SH-SY5Y (cell line): ENCODE results near the gene TLL1.

Experiments
- GATA2 ChIP-seq: IDR thresholded peaks from 2 replicates; pipeline ENCODE4 v1.6.1; 2011; ENCODE audit warnings: mild to moderate bottlenecking, low read depth, low read length
- GATA3 ChIP-seq: IDR thresholded peaks from 2 replicates; pipeline ENCODE4 v1.6.1; 2011; ENCODE audit warnings: low read depth, mild to moderate bottlenecking, low read length, moderate library complexity

The TLL1 gene

GRCh38 chr4:165872461-165873297, at the start of gene TLL1:
Gene TLL1, plus strand, starts transcription at chr4:165873237. Its CDS starts 668 bp downstream, at chr4:165873905.
- no peak for TF ChIP-seq GATA3
- no peak for TF ChIP-seq GATA2

- TF ChIP-seq GATA2 (no peak), GATA3 (no peak)
Observed at GRCh38 chr4:165826166-165826565, 46.9 kb upstream of the TLL1 start.

GRCh38 chr4:165827018-165827417, 46.0 kb upstream of the TLL1 start:
- no peak for TF ChIP-seq GATA2
- no peak for TF ChIP-seq GATA3

- TF ChIP-seq GATA2, result no peak
- no peak for TF ChIP-seq GATA3
Observed at GRCh38 chr4:165828928-165829327, 44.1 kb upstream of the TLL1 start.

- TF ChIP-seq GATA2 (no peak), GATA3 (no peak)
Observed at GRCh38 chr4:165834116-165834515, 38.9 kb upstream of the TLL1 start.

- TF ChIP-seq GATA3, result no peak
Observed at GRCh38 chr4:165838575-165838974, 34.5 kb upstream of the TLL1 start.

- TF ChIP-seq GATA3 (no peak), GATA2 (no peak)
Observed at GRCh38 chr4:165839615-165840333, 33.3 kb upstream of the TLL1 start.

GRCh38 chr4:165842684-165843083, 30.4 kb upstream of the TLL1 start:
- no peak for TF ChIP-seq GATA2
- no peak for TF ChIP-seq GATA3

- TF ChIP-seq GATA3, result no peak
- no peak for TF ChIP-seq GATA2
Observed at GRCh38 chr4:165844161-165844560, 28.9 kb upstream of the TLL1 start.

- TF ChIP-seq GATA3 (no peak), GATA2 (no peak)
Observed at GRCh38 chr4:165851256-165851655, 21.8 kb upstream of the TLL1 start.

GRCh38 chr4:165855191-165855590, 17.8 kb upstream of the TLL1 start:
- TF ChIP-seq GATA3 (no peak), GATA2 (no peak)

- TF ChIP-seq GATA2 (no peak), GATA3 (no peak)
Observed at GRCh38 chr4:165861363-165861762, 11.7 kb upstream of the TLL1 start.

- TF ChIP-seq GATA3 (no peak), GATA2 (no peak)
Observed at GRCh38 chr4:165864271-165864670, 8.8 kb upstream of the TLL1 start.

- TF ChIP-seq GATA2, result no peak
- TF ChIP-seq GATA3, result no peak
Observed at GRCh38 chr4:165866019-165866650, 6.9 kb upstream of the TLL1 start.

- TF ChIP-seq GATA2 (no peak), GATA3 (no peak)
Observed at GRCh38 chr4:165867961-165868360, 5.1 kb upstream of the TLL1 start.
